Measurements from ENCODE around the gene CLCF1.

The CLCF1 gene

GRCh38 chr11:67356387-67356863, 17.0 kb downstream of the CLCF1 start:
- DNase-seq (ENCODE audit: low spot score): no peak

- DNase-seq (ENCODE audit: low spot score): no peak
Measured at GRCh38 chr11:67355794-67356386, 17.5 kb downstream of the CLCF1 start.

DNA sequence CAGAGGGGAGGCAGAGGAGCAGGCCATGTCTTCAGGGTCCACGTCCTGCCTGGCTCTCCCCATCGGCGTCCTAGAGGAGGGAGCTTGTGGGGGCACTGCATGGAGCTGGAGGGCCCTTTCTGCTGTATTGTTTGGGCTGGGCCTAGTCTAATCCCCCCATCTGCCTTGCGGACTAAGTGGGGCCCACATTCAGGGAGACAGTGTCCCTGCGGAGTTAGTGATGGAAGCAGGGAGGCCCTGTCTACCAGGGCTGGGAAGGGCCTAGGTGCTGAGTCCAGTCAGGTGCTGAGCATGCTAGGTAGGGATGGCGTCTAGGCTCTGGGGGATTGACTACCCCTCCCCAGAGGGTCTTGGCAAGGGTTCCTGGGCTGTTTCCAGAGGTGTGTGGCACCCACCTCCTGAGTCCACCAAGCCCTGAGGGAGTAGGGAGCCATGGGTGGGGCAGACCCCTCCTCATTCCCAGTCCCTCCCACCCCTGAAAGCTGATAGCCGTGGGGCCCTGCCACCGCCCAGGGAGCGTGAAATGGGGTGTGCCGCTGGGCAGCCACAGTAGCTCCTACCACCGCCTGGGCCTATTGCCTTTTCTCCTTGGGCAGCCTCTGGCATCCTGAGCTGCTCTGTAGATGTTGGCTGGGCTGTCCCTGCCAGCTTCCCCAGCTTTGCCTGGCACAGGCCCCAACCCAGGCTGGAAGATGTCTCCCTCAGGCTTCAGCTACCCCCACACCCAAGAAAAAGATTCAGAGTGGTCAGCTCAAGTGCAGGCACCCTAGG, 18.2 kb downstream of the CLCF1 start:
- no peak for DNase-seq (ENCODE audit: low spot score)

- no peak for DNase-seq (ENCODE audit: low spot score)
Measured at GRCh38 chr11:67354075-67355022, 19.0 kb downstream of the CLCF1 start.

DNA sequence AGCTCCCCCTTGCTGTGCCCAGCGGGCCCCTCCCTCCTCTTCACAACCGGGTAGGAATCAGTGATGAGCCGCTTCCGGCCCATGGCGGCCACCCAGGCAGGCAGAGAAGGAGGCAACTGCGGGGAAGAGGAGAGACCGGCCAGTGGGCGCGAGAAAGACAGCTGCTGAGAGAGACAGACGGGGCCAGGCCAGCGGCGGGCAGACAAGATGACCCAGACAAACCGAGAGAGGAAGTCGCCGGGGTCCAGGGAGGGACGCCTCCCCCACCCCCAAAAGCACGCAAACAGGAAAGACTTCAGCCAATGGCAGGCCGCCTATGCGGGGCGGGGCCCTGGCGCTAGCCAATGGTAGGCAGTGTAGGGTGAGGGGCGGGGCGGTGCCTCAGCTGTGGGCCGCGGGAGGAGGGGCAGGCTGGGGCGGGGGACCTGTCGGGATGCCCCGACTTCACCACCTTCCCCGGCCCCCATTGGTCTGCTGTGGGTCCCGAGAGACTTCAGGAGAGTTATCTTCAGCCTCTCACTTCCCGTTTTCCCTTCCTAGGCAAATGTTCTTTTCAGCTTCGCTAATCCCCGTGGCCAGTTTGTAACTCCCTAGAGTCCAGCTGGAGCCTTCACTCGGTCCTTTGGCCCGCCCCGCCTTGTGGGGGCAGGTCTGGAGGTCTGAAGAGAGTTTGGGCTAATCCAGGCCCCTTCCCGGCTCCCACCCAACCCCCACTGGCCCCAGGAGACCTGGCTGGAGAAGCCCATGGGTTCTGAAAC, 19.9 kb downstream of the CLCF1 start, which contains the start of gene POLD4:
TSS of gene POLD4 (minus strand) at position 230 of the 758 bp plus-strand sequence. CDS start at position 83, 147 bp downstream.
- peak; percentile 98 for DNase-seq (ENCODE audit: low spot score)

DNA sequence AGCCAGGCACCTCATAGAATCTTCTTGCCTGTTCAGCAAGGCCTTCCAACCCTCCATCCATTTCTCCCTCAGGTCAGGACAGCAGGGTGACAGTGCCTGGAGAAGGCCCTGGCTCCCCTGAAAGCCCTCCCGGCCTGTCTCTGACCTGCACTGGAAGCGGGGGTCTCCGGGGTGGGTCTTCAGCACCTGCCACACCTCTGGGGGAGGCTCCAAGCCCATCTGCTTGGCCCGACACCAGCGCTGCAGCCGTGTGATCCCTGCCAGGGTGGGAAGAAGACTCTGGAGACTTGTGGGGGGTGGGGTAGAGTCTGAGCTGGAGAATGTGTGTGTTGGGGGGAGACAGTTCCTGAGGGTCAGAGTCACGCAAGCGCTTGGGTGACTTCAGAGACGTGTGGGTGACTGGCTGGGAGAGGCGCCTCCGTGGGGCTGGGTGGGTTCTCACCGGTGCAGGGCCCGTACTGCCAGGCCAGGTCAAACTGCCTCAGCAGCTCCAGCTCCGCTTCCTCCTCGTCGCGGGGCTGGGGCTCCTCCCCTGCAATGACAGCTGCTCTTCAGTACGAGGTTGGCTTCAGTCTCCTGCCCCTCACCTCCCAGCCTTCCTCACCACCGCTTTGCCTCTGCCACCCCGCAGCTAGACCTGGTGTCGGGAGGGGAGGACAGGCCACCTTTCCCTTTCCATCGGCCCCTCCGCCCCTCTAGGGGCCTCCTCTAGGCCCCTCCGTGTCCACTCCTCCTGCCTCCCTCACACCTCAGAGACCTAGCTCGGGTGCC, 20.7 kb downstream of the CLCF1 start:
- peak; percentile 48 for DNase-seq (ENCODE audit: low spot score)

DNA sequence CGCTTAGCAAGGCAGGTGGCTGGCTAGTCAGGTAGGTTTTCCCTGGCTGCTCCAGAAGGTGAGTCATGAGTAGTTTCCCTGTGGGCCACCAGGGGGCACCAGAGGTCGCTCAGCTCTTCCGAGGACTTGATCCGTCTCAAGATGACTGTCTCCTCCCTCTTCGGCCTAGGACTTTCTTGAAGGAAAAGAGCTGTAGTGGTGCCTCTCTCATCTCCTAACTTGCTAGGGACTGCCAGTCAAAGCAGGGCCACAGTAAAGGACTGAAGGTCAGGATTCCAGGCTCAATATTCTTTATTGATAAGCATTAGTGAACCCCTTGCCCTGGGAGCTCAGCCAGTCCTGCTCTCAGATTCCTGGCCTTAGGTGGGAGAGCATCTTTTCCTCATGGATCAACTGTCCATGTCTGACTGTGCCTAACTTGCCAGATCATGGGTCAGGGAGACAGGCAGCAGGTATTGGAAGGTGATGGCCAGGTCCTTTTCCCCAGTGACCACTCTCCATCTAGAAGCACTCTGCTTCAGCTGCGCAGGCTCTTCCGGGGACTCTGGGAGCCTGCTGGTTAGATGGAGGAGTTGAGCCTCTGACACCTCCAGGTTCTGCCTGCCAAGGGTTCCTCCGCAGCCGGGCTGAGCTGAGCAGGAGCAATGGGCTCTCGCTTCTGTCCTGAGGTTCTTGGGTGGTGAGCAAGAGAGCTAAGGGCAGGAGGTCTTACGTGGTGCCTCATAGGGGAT, 22.0 kb downstream of the CLCF1 start:
- DNase-seq (ENCODE audit: low spot score): peak; percentile 82

DNA sequence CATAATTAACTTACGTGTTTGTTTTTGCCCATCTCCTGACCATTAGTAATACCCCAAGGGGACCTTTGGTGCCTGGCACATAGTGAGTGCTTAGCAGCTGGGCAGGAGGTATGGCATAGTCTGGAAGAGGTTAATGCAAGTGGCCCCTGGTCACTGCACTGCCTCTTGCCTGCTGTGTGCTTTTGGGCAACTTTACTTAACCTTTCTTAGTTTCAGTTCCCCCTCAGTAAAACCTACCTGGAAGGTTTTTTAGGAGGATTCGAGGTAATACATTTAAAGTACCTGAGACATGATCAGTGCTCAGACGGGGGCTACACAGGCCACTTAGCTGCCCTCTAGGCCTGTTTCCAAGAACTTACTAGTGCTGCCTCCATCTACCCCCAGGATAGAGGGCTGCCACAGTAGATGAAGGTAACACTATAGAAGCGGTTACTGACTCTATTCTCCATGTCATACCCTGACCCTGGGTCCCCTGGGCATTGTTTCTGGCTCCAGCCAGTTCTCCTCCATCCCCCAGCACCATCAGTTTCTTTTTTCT, 23.4 kb downstream of the CLCF1 start:
- no peak for DNase-seq (ENCODE audit: low spot score)

DNA sequence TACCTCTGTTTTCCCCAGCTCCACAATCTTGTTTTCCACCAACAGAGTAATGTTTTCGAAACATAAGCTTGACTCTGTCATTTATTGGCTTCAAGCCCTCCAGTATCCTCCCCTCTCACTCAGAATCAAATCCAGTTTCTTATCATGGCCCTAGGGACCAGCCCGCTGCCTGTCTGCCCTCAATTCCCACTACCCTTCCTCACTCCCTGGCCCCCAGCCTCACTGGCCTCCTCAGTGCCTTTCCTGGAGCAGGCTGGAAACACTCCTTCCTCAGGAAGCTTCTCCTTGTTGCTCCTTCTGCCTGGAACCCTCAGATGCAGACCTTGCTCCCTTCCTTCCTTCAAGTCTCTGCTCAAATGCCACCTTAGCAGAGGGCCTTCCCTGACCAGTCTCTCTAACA, 23.9 kb downstream of the CLCF1 start:
- DNase-seq (ENCODE audit: low spot score): no peak

GRCh38 chr11:67349036-67349435, 24.4 kb downstream of the CLCF1 start:
- no peak for DNase-seq (ENCODE audit: low spot score)

DNA sequence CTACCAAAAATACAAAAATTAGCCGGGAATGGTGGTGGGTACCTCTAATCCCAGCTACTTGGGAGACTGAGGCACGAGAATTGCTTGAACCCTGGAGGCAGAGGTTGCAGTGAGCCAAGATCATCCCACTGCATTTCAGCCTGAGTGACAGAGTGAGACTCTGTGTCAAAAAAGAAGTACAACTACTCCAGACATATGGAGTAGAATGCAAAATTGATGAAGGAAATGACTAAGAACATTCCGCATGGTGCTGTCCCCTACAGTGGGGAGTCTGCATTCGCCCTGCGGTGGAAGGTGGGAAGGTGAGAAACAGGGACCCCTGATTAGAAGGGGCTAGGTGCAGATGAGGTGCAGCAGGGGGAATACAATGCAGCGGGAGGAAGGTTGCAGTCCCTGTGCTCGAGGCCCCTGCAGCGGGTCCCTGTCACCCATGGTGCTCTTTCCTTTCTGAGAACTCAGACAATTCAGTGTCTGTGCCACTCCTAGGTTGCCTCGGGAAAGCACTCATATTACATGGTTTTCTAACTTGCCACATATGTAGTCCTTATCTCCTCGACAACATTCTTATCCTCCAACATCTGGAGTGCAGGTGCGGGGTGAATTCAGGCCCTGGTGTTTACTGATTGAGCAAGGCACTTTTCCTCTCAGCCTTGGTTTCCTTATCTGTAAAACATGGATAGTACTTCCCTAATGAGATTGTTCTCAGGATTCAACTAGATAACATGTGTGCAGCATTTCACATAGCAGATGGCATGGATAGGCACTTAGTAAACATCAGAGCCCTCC, 25.2 kb downstream of the CLCF1 start:
- peak; percentile 33 for DNase-seq (ENCODE audit: low spot score)

GRCh38 chr11:67345920-67346819, 27.2 kb downstream of the CLCF1 start:
- DNase-seq (ENCODE audit: low spot score): peak; percentile 24

GRCh38 chr11:67345247-67345919, 28.0 kb downstream of the CLCF1 start:
- no peak for DNase-seq (ENCODE audit: low spot score)

DNA sequence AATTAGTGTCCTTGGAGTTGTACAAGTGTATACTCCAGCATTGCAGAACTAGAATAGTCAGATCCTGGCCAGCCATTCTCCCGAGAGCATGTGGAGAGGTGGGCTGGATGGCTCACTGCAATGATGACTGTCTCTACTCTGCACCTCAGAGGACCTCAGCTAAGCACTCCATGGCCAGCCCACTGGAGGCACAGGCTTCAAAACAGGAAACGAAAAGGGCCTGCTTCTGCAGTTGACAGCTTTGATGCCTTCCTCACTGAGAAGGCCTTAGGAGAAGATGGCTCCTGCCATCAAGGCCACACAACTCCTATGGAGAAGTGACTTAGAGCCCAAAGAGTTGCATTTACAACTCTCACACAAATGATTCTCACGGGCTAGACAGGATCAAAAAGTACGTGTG, 29.1 kb downstream of the CLCF1 start:
- DNase-seq (ENCODE audit: low spot score): no peak

DNA sequence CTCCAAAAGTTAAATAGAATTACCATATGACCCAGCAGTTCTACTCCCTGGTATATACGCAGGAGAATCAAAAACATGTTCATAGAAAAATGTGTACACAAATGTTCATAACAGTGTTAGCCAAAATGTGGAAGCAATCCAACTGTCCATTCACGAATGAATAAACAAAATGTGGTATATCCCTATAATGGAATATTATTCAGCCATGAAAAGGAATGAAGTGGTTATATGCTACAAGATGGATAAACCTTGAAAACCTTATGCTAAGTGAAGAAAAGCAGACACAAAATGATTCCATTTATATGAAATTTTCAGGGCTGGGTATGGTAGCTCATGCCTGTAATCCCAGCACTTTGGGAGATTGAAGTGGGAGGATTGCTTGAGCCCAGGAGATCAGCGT, 36.1 kb downstream of the CLCF1 start:
- no peak for DNase-seq (ENCODE audit: low spot score)

DNA sequence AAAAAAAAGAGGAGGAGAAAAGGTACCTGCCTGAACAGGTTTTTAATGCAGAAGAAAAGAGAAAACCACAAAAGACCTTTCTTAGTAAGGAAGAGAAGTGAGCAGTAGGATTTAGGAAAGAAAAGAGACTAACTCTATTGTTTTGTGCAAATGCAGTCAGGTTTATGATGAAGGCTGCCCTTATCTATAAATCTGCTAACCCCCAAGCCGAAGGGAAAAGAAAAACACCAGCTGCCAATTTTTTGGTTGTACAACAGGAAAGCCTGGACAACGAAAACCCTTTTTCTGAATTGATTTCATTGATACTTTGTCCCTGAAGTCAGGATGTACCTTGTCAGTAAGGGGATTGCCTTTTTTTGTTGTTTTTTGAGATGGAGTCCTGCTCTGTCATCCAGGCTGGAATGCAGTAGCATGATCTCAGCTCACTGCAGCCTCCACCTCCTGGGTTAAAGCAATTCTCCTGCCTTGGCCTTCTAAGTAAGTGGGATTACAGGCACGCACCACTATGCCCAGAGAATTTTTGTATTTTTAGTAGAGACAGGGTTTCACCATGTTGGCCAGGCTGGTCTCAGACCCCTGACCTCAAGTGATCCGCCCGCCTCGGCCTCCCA, 41.2 kb downstream of the CLCF1 start:
- DNase-seq (ENCODE audit: low spot score): no peak

GRCh38 chr11:67323526-67323925, 49.9 kb downstream of the CLCF1 start:
- DNase-seq (ENCODE audit: low spot score): no peak
